PC-9 (cell line): ENCODE results near the gene CARNS1. TPM values are rescaled to one million over a fixed set of nuclear protein-coding genes. Genes with fewer than 3 reads are reported as not detected.

Experiments used
- BruUV-seq: library from RNA; stranded (reverse); fragments of 400-500 nt; replicated peaks from 2 replicates; lab custom pipeline; 2021; lab: Mats Ljungman, UMichigan
- CTCF ChIA-PET: fragments of 300-600 bp; sonication (Branson Sonifier 250); formaldehyde crosslinking; loops from one replicate; lab custom pipeline; 2022; ENCODE audit warnings: antibody characterized with exemption; lab: Charles Lee
- POLR2A ChIA-PET: fragments of 300-600 bp; sonication (Branson Sonifier 250); formaldehyde crosslinking; loops from one replicate; lab custom pipeline; 2022; ENCODE audit warnings: antibody characterized with exemption; ENCODE audit not compliant: unreplicated experiment; lab: Charles Lee
- DNase-seq, 2 experiments: peaks; one replicate each; pipeline versions ENCODE4 v3.0.0 to v3.0.0-alpha.2; 2015 to 2022; ENCODE audit warnings: mixed read lengths in 1 of 2
- H2AFZ ChIP-seq: fragments of 200-600 bp; sonication (generic); 2 replicates; pipeline ENCODE4 v1.8.1; 2017; ENCODE audit warnings: antibody characterized with exemption
- H3F3A ChIP-seq: fragments of 200-600 bp; sonication (generic); 2 replicates; pipeline ENCODE4 v1.8.1; 2017; ENCODE audit warnings: antibody characterized with exemption, mild to moderate bottlenecking, low read depth; ENCODE audit not compliant: insufficient read depth
- H3K27ac ChIP-seq: fragments of 200-600 bp; sonication (generic); 2 replicates; pipeline ENCODE4 v1.6.1; 2016; ENCODE audit warnings: mixed run types
- H3K27me3 ChIP-seq: fragments of 200-600 bp; sonication (generic); 2 replicates; pipeline ENCODE4 v1.6.1; 2016; ENCODE audit warnings: low read depth, mixed run types; ENCODE audit not compliant: insufficient read depth
- H3K36me3 ChIP-seq: fragments of 200-600 bp; sonication (generic); 2 replicates; pipeline ENCODE4 v1.6.1; 2016; ENCODE audit warnings: low read depth, mixed run types
- H3K4me1 ChIP-seq: fragments of 200-600 bp; sonication (generic); replicated peaks from 2 replicates; pipeline ENCODE4 v1.6.1; 2016; ENCODE audit warnings: mixed run types; ENCODE audit not compliant: insufficient read depth
- H3K4me2 ChIP-seq: fragments of 200-600 bp; sonication (generic); 2 replicates; pipeline ENCODE4 v1.6.1; 2017; ENCODE audit warnings: mixed run types
- H3K4me3 ChIP-seq: fragments of 200-600 bp; sonication (generic); 2 replicates; pipeline ENCODE4 v1.6.1; 2016; ENCODE audit warnings: mixed run types
- H3K79me2 ChIP-seq: fragments of 200-600 bp; sonication (generic); 2 replicates; pipeline ENCODE4 v1.6.1; 2017; ENCODE audit warnings: low read depth, mixed run types
- H3K9me2 ChIP-seq: fragments of 200-600 bp; sonication (generic); 2 replicates; pipeline ENCODE4 v1.8.1; 2017; ENCODE audit warnings: mild to moderate bottlenecking; ENCODE audit not compliant: insufficient read depth
- H3K9me3 ChIP-seq: fragments of 200-600 bp; sonication (generic); 2 replicates; pipeline ENCODE4 v1.8.1; 2016; ENCODE audit warnings: low read depth; ENCODE audit not compliant: insufficient read depth
- H4K20me1 ChIP-seq: fragments of 200-600 bp; sonication (generic); 2 replicates; pipeline ENCODE4 v1.8.1; 2017; ENCODE audit not compliant: insufficient read depth
- EZH2 ChIP-seq: fragments of 200-600 bp; sonication (generic); IDR thresholded peaks from 2 replicates; pipeline ENCODE4 v1.8.0; 2017; ENCODE audit warnings: antibody characterized with exemption, low read depth
- intact Hi-C: fragments of 100-400 bp; cut with micrococcal nuclease; formaldehyde crosslinking; loops from one replicate; pipeline ENCODE4 v1.10.0; 2022; ENCODE audit not compliant: unreplicated experiment
- total RNA-seq: library from RNA; stranded (reverse); gene quantifications from 2 replicates; pipeline ENCODE4 v1.2.3, GENCODE V29; 2021
- TF ChIP-seq, protein P1 (sequence below): fragments of 200-600 bp; sonication (generic); conservative IDR thresholded peaks from 2 replicates; pipeline ENCODE4 v1.6.1; 2017; ENCODE audit warnings: mixed run types, antibody characterized with exemption, mild to moderate bottlenecking, moderate library complexity

CARNS1 gene
- total RNA-seq, 1 experiment from 2014 or later: 0.15 TPM

DNA sequence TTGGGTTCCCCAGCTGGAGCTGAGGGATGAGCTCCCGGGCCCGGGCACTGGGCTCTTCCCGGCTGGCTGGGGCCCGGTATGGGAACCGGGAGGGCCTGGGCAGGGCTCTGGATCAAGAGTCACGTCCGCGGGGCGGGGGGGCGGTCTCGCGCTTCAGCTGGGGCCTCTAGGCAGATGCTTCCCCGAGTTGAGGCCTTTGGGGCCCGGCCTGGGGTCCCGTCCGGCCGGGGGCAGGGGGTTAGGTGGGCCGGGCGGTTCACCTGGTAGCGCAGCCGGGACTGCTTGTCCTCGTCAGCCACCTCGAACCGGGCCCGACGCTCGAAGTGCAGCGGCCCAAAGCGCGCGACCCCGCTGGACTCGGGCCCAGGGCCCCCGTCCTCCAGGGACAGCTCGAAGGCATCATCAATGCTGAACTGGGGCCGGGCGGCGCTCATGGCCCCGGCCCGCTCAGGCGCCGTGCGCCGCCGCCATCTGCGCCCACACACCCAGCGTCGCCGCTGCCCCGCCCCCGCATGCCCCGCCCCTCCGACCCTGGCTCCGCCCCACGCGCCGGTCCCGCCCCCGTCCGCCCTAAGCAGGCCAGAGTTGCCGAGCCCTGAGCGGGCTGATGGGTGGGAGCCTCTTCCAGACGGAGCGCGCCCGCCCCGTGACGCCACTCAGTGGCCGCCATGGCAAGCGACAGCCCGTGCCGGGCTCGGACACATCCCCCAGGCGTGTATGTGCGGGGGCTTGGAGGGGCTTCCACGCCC is 53.5 kb downstream of the CARNS1 start, which contains the start of gene TMEM134:
TMEM134 (minus strand) TSS at position 493 of the 749 bp plus-strand sequence; CDS start at position 434, 59 bp downstream.
- H3K4me1 ChIP-seq: peaks cover 34% of the 10 kb centered on the region
- peak; percentile 80 to 91 for DNase-seq
- H4K20me1 ChIP-seq: no peaks in the 10 kb centered on the region
- H3K9me2 ChIP-seq: no peaks in the 10 kb centered on the region
- CTCF ChIA-PET: interaction anchor here (0.5 to 2.4 kb wide), 6 partner anchors 46 to 395 kb away, joined by 3 to 13 read pairs (median 4); partner anchors contain the start of genes CLCF1 and PPP1CA
- intact Hi-C loops: loop anchor here (1.0 to 5.0 kb wide), 8 partner anchors 13 to 117 kb away; partner anchors contain the start of genes CORO1B, GSTP1, POLD4 and PPP1CA
- peak within 1 kb of the TSS; percentile 94 for H2AFZ ChIP-seq
- H3K27ac ChIP-seq: peak within 1 kb of the TSS; percentile 48
- POLR2A ChIA-PET: interaction anchor here (0.6 to 0.8 kb wide), 6 partner anchors 68 to 853 kb away, joined by 3 to 7 read pairs (median 5); no protein-coding TSS in a partner anchor
- peak within 1 kb of the TSS; percentile 92 for H3K4me3 ChIP-seq
- peak within 1 kb of the TSS; percentile 95 for H3K4me2 ChIP-seq
- BruUV-seq: no TSS peak
- H3K9me3 ChIP-seq: no peaks in the 10 kb centered on the region
- H3F3A ChIP-seq: peaks cover 30% of the 10 kb centered on the region
- peaks cover 41% of the 10 kb centered on the region for H3K79me2 ChIP-seq
- no peaks in the 10 kb centered on the region for H3K36me3 ChIP-seq
- no peaks in the 10 kb centered on the region for H3K27me3 ChIP-seq
- TF ChIP-seq, protein P1, sequence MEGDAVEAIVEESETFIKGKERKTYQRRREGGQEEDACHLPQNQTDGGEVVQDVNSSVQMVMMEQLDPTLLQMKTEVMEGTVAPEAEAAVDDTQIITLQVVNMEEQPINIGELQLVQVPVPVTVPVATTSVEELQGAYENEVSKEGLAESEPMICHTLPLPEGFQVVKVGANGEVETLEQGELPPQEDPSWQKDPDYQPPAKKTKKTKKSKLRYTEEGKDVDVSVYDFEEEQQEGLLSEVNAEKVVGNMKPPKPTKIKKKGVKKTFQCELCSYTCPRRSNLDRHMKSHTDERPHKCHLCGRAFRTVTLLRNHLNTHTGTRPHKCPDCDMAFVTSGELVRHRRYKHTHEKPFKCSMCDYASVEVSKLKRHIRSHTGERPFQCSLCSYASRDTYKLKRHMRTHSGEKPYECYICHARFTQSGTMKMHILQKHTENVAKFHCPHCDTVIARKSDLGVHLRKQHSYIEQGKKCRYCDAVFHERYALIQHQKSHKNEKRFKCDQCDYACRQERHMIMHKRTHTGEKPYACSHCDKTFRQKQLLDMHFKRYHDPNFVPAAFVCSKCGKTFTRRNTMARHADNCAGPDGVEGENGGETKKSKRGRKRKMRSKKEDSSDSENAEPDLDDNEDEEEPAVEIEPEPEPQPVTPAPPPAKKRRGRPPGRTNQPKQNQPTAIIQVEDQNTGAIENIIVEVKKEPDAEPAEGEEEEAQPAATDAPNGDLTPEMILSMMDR: peak; percentile 48; the same call in 1 of the 2 replicates
- no peak for TF ChIP-seq EZH2

DNA sequence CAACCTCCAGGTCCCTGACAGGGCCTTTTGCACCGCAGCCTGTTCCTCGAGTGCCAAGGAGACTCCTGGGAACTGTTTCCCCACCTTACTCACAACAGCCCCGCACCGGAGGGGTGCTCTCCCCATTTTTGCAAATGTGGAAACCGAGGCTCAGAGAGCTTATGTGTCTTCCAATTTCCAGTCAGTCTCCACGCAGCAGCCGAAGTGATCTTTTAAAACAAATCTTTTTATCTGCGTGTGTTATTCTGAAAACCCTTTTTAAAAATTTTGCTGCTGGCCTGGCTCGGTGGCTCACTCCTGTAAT is 54.0 kb downstream of the CARNS1 start:
- H2AFZ ChIP-seq: peak overlapping the region; percentile 94
- H3K4me2 ChIP-seq: peak overlapping the region; percentile 85
- POLR2A ChIA-PET: no interaction called here
- peak overlapping the region; percentile 92 for H3K4me3 ChIP-seq
- no peaks in the 10 kb centered on the region for H3K9me2 ChIP-seq
- peaks cover 41% of the 10 kb centered on the region for H3K79me2 ChIP-seq
- intact Hi-C loops: loop anchor here (1.0 to 5.0 kb wide), 7 partner anchors 13 to 117 kb away; partner anchors contain the start of genes CORO1B, GSTP1, POLD4 and PPP1CA
- H3K27me3 ChIP-seq: no peaks in the 10 kb centered on the region
- peaks cover 29% of the 10 kb centered on the region for H3K4me1 ChIP-seq
- no peaks in the 10 kb centered on the region for H4K20me1 ChIP-seq
- CTCF ChIA-PET: no interaction called here
- H3K9me3 ChIP-seq: no peaks in the 10 kb centered on the region
- no TSS peak for BruUV-seq
- H3K27ac ChIP-seq: no peak overlapping the region
- no peaks in the 10 kb centered on the region for H3K36me3 ChIP-seq
- peaks cover 26% of the 10 kb centered on the region for H3F3A ChIP-seq
- DNase-seq: no peak
- TF ChIP-seq, protein P1: peak; percentile 21; the same call in 1 of the 2 replicates
- no peak for TF ChIP-seq EZH2

DNA sequence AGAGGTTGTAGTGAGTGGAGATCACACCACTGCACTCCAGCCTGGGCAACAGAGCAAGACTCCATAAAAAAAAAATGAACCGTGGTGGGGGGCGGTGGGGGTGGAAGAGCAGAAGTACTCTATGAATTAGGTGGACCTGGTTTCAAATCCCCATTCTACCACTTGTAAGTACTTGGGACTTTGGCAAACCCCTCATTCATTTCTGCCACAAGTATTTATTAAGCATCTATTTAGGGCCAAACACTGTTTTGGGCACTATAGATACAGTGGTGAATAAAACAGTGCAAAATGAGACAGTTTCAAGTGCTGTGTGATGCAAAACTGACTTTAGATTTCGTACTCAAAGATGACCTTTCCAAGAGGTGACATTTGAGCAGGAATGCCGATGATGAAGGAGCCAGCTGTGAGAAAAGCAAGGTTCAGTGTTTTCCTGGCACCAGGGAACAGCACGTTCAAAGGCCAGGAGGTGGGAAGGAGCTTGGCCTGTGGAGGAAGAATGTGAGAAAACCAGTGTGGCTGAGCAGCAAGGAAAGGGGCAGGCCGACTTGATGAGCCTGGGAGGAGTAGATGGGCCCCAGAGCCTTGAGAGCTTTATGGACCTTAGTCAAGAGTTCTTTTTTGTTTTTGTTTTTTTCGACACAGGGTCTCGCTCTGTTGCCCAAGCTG is 55.0 kb downstream of the CARNS1 start:
- Histone ChIP-seq H3K27me3 (no peaks in the 10 kb centered on the region), H3K9me2 (no peaks in the 10 kb centered on the region), H3K36me3 (no peaks in the 10 kb centered on the region), H3K4me3 (no peak overlapping the region), H3K4me2 (no peak overlapping the region), H3K79me2 (peaks cover 33% of the 10 kb centered on the region), H3K4me1 (peaks cover 24% of the 10 kb centered on the region), H3F3A (peaks cover 21% of the 10 kb centered on the region), H4K20me1 (no peaks in the 10 kb centered on the region), H3K9me3 (no peaks in the 10 kb centered on the region), H2AFZ (no peak overlapping the region), H3K27ac (no peak overlapping the region)
- intact Hi-C loops: no loop called here
- no TSS peak for BruUV-seq
- no peak for DNase-seq
- ChIA-PET CTCF (no interaction called here), POLR2A (interaction anchor here (0.6 kb wide), 1 partner anchor 46 kb away, joined by 3 read pairs; no protein-coding TSS in a partner anchor)
- TF ChIP-seq, protein P1: no peak
- no peak for TF ChIP-seq EZH2
